ENCODE results near the gene TEX19.
"Not testable (repeated sequence)": the region's sequence is repeated elsewhere in the genome, so short reads cannot be mapped to it uniquely, and the experiment has no call there.

TEX19 gene

GRCh38 chr17:82339634-82340580, 19.1 kb upstream of the TEX19 start:
- Histone ChIP-seq H3K27me3 (ENCODE audit: control insufficient read depth in 5 of 5, insufficient read depth in 4 of 5, low read length in 5 of 5) (peaks cover 0 to 3% (median 0%) of the 10 kb centered on the region in 5 donors), H3K36me3 (ENCODE audit: control insufficient read depth in 5 of 5, insufficient read depth in 5 of 5, low read length in 5 of 5) (no peaks in the 10 kb centered on the region), H3K9ac (ENCODE audit: low read length in 5 of 5) (peak overlapping the region in 1 of 5 donors; percentile 10), H3K4me3 (ENCODE audit: low read depth in 1 of 5, low read length in 5 of 5) (peak overlapping the region in 4 of 5 donors; percentile 47 to 58 (median 50)), H3K9me3 (ENCODE audit: control insufficient read depth in 5 of 5, low read length in 5 of 5) (no peaks in the 10 kb centered on the region), H3K4me1 (ENCODE audit: control insufficient read depth in 5 of 5, insufficient read depth in 5 of 5, low read length in 5 of 5) (peaks cover 2 to 19% (median 17%) of the 10 kb centered on the region in 5 donors), H3K27ac (ENCODE audit: low read depth, low read length) (no peak overlapping the region)

DNA sequence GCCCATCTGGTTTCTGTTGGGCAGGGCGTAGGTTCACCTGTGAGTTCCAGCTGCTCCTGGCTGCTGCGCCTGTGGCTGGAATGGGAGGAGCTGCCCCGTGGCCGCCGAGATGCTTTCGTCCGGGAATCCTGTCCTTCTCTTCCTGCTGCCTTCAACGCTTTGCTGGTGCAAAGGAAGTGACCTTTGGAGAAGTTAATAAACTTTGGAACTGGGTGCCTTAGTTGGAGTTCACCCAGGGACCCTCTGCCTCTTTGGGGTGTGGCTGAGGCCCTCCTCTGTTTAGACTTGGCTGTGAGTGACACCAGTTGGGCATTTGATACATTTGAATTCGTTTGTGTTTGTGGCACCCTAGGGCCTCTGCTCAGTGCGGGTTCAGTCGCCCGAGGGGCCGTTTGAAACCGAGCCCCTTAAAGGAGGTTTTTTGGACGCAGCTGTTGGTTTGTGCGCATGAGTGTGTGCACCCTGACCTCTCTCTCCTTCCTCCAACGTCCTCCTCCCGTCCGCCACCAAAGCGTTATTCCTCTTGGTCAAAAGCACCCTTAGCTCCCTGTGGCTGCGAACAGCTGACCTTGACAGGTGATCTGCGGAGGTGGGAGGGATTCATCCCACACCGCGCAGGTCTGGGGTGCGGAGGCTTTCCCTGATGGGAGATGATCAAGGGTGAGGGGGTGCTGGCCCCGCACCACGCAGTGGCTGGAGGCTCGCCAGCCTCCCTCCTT, 16.5 kb upstream of the TEX19 start:
- H3K36me3 ChIP-seq (ENCODE audit: control insufficient read depth in 5 of 5, insufficient read depth in 5 of 5, low read length in 5 of 5), result no peaks in the 10 kb centered on the region
- no peaks in the 10 kb centered on the region for H3K9me3 ChIP-seq (ENCODE audit: control insufficient read depth in 5 of 5, low read length in 5 of 5)
- no peak overlapping the region for H3K9ac ChIP-seq (ENCODE audit: low read length in 5 of 5)
- H3K4me1 ChIP-seq (ENCODE audit: control insufficient read depth in 5 of 5, insufficient read depth in 5 of 5, low read length in 5 of 5), result peaks cover 0 to 12% (median 12%) of the 10 kb centered on the region in 5 donors
- H3K27me3 ChIP-seq (ENCODE audit: control insufficient read depth in 5 of 5, insufficient read depth in 4 of 5, low read length in 5 of 5), result peaks cover 0 to 4% (median 3%) of the 10 kb centered on the region in 5 donors
- H3K27ac ChIP-seq (ENCODE audit: low read depth, low read length), result no peak overlapping the region
- H3K4me3 ChIP-seq (ENCODE audit: low read depth in 1 of 5, low read length in 5 of 5), result no peak overlapping the region

DNA sequence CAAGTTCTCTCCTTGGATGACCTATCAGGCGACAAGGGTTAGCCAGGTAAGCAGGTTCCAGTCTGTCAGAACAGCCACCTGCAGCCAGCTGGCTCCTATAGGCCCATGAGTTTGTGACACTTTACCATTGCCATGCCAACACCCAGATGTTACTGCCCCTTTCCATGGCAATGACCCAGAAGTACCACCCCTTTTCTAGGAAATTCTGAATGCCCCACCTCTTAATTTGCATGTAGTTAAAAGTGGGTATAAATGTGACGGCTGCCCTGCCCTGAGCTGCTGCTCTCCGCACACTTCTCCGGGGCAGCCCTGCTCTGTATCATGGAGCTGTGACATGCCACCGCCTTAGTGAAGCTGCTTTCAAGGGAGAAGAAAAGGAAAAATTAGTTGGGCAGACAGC, 15.5 kb upstream of the TEX19 start:
- peaks cover 3 to 9% (median 3%) of the 10 kb centered on the region in 5 donors for H3K27me3 ChIP-seq (ENCODE audit: control insufficient read depth in 5 of 5, insufficient read depth in 4 of 5, low read length in 5 of 5)
- H3K9me3 ChIP-seq (ENCODE audit: control insufficient read depth in 5 of 5, low read length in 5 of 5), result no peaks in the 10 kb centered on the region
- H3K27ac ChIP-seq (ENCODE audit: low read depth, low read length), result no peak overlapping the region
- H3K4me3 ChIP-seq (ENCODE audit: low read depth in 1 of 5, low read length in 5 of 5), result no peak overlapping the region
- no peak overlapping the region for H3K9ac ChIP-seq (ENCODE audit: low read length in 5 of 5)
- peaks cover 0 to 11% (median 11%) of the 10 kb centered on the region in 5 donors for H3K4me1 ChIP-seq (ENCODE audit: control insufficient read depth in 5 of 5, insufficient read depth in 5 of 5, low read length in 5 of 5)
- no peaks in the 10 kb centered on the region for H3K36me3 ChIP-seq (ENCODE audit: control insufficient read depth in 5 of 5, insufficient read depth in 5 of 5, low read length in 5 of 5)

- Histone ChIP-seq H3K36me3 (ENCODE audit: control insufficient read depth in 5 of 5, insufficient read depth in 5 of 5, low read length in 5 of 5) (no peaks in the 10 kb centered on the region), H3K9ac (ENCODE audit: low read length in 5 of 5) (no peak overlapping the region)
Measured at GRCh38 chr17:82344175-82344907, 14.7 kb upstream of the TEX19 start.

DNA sequence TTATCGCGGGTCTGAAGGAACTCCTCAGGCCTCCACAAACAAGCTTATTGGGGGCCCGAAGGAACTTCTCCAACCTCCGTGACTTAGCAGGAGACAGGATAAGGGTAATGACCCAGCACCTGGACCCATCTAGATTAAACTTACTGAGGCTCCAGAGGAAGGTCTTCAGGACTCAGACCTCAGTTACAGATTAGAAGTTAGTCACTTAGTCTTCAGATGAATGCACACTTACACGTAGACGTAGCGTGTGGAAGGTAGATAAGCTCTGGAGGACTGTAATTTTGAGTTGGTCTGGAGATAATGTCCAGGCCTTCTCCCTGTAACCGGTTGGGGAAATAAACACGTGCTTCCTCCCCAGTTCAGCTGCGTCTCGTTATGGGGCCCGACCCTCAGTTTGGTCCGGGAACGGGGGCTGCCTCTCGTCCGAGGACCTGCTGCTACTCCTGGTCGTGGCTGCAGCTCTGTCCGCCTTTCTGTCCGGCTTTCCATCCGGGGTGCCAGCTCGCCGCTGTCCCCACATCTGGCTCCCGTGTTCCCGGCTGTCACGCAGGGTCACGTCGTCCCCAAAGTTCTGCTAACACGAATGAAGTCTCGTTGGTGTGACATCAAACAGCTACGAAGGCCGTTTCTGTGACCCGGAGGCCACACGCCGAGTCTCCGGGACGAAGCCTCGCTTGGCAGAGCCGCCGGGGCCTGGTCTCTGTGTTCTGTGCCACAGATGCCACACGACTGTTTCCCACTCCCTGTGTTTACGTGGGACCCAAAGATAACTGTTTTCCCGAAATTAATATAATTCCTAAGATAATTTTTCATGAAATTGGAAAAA, 13.7 kb upstream of the TEX19 start:
- Histone ChIP-seq H3K27me3 (ENCODE audit: control insufficient read depth in 5 of 5, insufficient read depth in 4 of 5, low read length in 5 of 5) (peaks cover 5 to 16% (median 10%) of the 10 kb centered on the region in 5 donors), H3K9ac (ENCODE audit: low read length in 5 of 5) (no peak overlapping the region), H3K9me3 (ENCODE audit: control insufficient read depth in 5 of 5, low read length in 5 of 5) (no peaks in the 10 kb centered on the region), H3K4me1 (ENCODE audit: control insufficient read depth in 5 of 5, insufficient read depth in 5 of 5, low read length in 5 of 5) (peaks cover 0 to 11% (median 3%) of the 10 kb centered on the region in 5 donors), H3K27ac (ENCODE audit: low read depth, low read length) (no peak overlapping the region), H3K4me3 (ENCODE audit: low read depth in 1 of 5, low read length in 5 of 5) (no peak overlapping the region), H3K36me3 (ENCODE audit: control insufficient read depth in 5 of 5, insufficient read depth in 5 of 5, low read length in 5 of 5) (no peaks in the 10 kb centered on the region)

More at GRCh38 chr17:82344175-82344907, 14.7 kb upstream of the TEX19 start:
- Histone ChIP-seq H3K4me1 (ENCODE audit: control insufficient read depth in 5 of 5, insufficient read depth in 5 of 5, low read length in 5 of 5) (peaks cover 0 to 10% (median 4%) of the 10 kb centered on the region in 5 donors), H3K9me3 (ENCODE audit: control insufficient read depth in 5 of 5, low read length in 5 of 5) (no peaks in the 10 kb centered on the region), H3K27me3 (ENCODE audit: control insufficient read depth in 5 of 5, insufficient read depth in 4 of 5, low read length in 5 of 5) (peaks cover 3 to 12% (median 10%) of the 10 kb centered on the region in 5 donors), H3K4me3 (ENCODE audit: low read depth in 1 of 5, low read length in 5 of 5) (no peak overlapping the region), H3K27ac (ENCODE audit: low read depth, low read length) (no peak overlapping the region)

- Histone ChIP-seq H3K27me3 (ENCODE audit: control insufficient read depth in 5 of 5, insufficient read depth in 4 of 5, low read length in 5 of 5) (peaks cover 12 to 26% (median 15%) of the 10 kb centered on the region in 5 donors), H3K9me3 (ENCODE audit: control insufficient read depth in 5 of 5, low read length in 5 of 5) (no peaks in the 10 kb centered on the region), H3K4me3 (ENCODE audit: low read depth in 1 of 5, low read length in 5 of 5) (no peak overlapping the region), H3K9ac (ENCODE audit: low read length in 5 of 5) (no peak overlapping the region), H3K4me1 (ENCODE audit: control insufficient read depth in 5 of 5, insufficient read depth in 5 of 5, low read length in 5 of 5) (peaks cover 0 to 11% (median 5%) of the 10 kb centered on the region in 5 donors), H3K27ac (ENCODE audit: low read depth, low read length) (no peak overlapping the region), H3K36me3 (ENCODE audit: control insufficient read depth in 5 of 5, insufficient read depth in 5 of 5, low read length in 5 of 5) (no peaks in the 10 kb centered on the region)
Measured at GRCh38 chr17:82346342-82347300, 12.4 kb upstream of the TEX19 start.

DNA sequence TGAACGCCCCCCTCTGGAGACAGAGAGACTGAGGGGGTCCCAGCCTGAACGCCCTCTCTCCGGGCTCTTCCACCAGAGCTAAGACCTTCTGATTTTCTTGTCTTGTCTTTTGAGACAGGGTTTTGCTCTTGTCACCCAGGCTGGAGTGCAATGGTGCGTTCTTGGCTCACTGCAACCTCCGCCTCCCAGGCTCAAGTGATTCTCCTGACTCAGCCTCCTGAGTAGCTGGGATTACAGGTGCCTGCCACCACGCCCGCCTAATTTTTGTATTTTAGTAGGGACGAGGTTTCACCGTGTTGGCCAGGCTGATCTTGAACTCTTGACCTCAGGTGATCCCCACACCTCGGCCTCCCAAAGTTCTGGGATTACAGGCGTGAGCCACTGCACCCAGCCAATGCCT, 11.1 kb upstream of the TEX19 start:
- H3K27ac ChIP-seq (ENCODE audit: low read depth, low read length), result not testable (repeated sequence)

DNA sequence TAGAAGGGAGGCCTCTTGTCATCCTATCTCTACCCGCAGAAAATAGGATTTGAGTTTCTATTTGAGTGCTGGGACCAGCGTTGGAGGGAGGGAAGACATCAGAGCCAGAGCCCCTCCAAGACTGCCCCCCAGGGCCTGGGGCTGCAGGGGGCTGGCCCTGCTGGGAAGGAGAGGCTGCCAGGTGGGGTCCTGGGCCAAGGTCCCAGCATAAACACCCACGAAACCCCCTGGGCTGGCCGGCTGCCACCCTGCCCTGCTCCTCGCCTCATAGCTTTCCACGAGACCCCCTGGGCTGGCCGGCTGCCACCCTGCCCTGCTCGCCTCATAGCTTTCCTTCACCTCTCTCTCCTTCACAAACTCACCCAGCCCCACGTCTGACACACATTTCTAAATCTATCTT, 10.6 kb upstream of the TEX19 start:
- Histone ChIP-seq H3K27me3 (ENCODE audit: control insufficient read depth in 5 of 5, insufficient read depth in 4 of 5, low read length in 5 of 5) (peaks cover 12 to 26% (median 18%) of the 10 kb centered on the region in 5 donors), H3K27ac (ENCODE audit: low read depth, low read length) (no peak overlapping the region), H3K9me3 (ENCODE audit: control insufficient read depth in 5 of 5, low read length in 5 of 5) (no peaks in the 10 kb centered on the region), H3K9ac (ENCODE audit: low read length in 5 of 5) (no peak overlapping the region), H3K4me1 (ENCODE audit: control insufficient read depth in 5 of 5, insufficient read depth in 5 of 5, low read length in 5 of 5) (peaks cover 0 to 12% (median 5%) of the 10 kb centered on the region in 5 donors), H3K36me3 (ENCODE audit: control insufficient read depth in 5 of 5, insufficient read depth in 5 of 5, low read length in 5 of 5) (no peaks in the 10 kb centered on the region), H3K4me3 (ENCODE audit: low read depth in 1 of 5, low read length in 5 of 5) (no peak overlapping the region)

More for the DNA sequence above, 11.1 kb upstream of the TEX19 start:
- H3K36me3 ChIP-seq (ENCODE audit: control insufficient read depth in 5 of 5, insufficient read depth in 5 of 5, low read length in 5 of 5); H3K9me3 ChIP-seq (ENCODE audit: control insufficient read depth in 5 of 5, low read length in 5 of 5); H3K9ac ChIP-seq (ENCODE audit: low read length in 5 of 5); H3K4me3 ChIP-seq (ENCODE audit: low read depth in 1 of 5, low read length in 5 of 5): not testable (repeated sequence)
- H3K4me1 ChIP-seq (ENCODE audit: control insufficient read depth in 5 of 5, insufficient read depth in 5 of 5, low read length in 5 of 5), result peaks cover 0 to 12% (median 5%) of the 10 kb centered on the region in 5 donors
- peaks cover 12 to 26% (median 15%) of the 10 kb centered on the region in 5 donors for H3K27me3 ChIP-seq (ENCODE audit: control insufficient read depth in 5 of 5, insufficient read depth in 4 of 5, low read length in 5 of 5)

Data from subcutaneous abdominal adipose tissue (tissue), 5 donors.